Body of pancreas (tissue), 4 donors: ENCODE results near the gene RAMP1.

Experiments used
- POLR2A ChIP-seq, 3 donors: fragments of 450-650 bp; IDR thresholded peaks; one replicate each; pipeline ENCODE4 v1.6.1; 2016; ENCODE audit warnings: antibody characterized with exemption in 3 of 3, mild to moderate bottlenecking in 2 of 3
- TF ChIP-seq, protein P1 (sequence below), 7 experiments: fragments of 450-650 bp in 4 of 7; fragments of 200-600 bp in 3 of 7; sonication (generic) in 3 of 7; IDR thresholded peaks; one replicate each; pipeline ENCODE4 v1.5.1; 2016 to 2019; ENCODE audit warnings: antibody characterized with exemption in 7 of 7

GRCh38 chr2:237913193-237913917 is 53.9 kb downstream of the RAMP1 start:
- TF ChIP-seq, protein P1, sequence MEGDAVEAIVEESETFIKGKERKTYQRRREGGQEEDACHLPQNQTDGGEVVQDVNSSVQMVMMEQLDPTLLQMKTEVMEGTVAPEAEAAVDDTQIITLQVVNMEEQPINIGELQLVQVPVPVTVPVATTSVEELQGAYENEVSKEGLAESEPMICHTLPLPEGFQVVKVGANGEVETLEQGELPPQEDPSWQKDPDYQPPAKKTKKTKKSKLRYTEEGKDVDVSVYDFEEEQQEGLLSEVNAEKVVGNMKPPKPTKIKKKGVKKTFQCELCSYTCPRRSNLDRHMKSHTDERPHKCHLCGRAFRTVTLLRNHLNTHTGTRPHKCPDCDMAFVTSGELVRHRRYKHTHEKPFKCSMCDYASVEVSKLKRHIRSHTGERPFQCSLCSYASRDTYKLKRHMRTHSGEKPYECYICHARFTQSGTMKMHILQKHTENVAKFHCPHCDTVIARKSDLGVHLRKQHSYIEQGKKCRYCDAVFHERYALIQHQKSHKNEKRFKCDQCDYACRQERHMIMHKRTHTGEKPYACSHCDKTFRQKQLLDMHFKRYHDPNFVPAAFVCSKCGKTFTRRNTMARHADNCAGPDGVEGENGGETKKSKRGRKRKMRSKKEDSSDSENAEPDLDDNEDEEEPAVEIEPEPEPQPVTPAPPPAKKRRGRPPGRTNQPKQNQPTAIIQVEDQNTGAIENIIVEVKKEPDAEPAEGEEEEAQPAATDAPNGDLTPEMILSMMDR (IDR thresholded peaks at IDR 0.05) = no peak
- TF ChIP-seq POLR2A (IDR thresholded peaks at IDR 0.05) = no peak
